A549 (cell line): ENCODE measurements around the gene SLC19A1. TPM values are rescaled to one million over a fixed set of nuclear protein-coding genes. Genes with fewer than 3 reads are reported as not detected.

Experiments
- ATAC-seq, 2 experiments: fragments of 200-7000 bp in 1 of 2; fragments of >200 bp in 1 of 2; cut with Nextera tagmentation in 1 of 2; cut with Tn5 transposase in 1 of 2; 3 replicates each; pipeline versions ENCODE4 v1.8.0 to v1.9.1; 2018 to 2020; ENCODE audit warnings: mild to moderate bottlenecking in 1 of 2, moderate library complexity in 1 of 2
- CTCF ChIA-PET: fragments of 300-600 bp; sonication (Branson Sonifier 250); formaldehyde crosslinking; extraction: SDS; loops from one replicate; lab custom pipeline; 2021; ENCODE audit warnings: antibody characterized with exemption, inconsistent platforms; lab: Yijun Ruan, JAX
- POLR2A ChIA-PET: fragments of 350-600 bp; formaldehyde crosslinking; extraction: SDS; loops from one replicate; lab custom pipeline; 2021; ENCODE audit warnings: antibody characterized with exemption, inconsistent platforms; lab: Yijun Ruan, JAX
- DNase-seq, 2 experiments: peaks; one replicate each; pipeline versions ENCODE4 v3.0.0 to v3.0.0-alpha.2; 2011 to 2016; ENCODE audit warnings: low read depth in 1 of 2, low spot score in 1 of 2
- FAIRE-seq: peaks from 2 replicates; lab custom pipeline; 2011; peaks lifted over from hg19 to GRCh38; lab: Jason Lieb, UNC
- H3K27ac ChIP-seq, 2 experiments: fragments of >200 bp; sonication (Bioruptor Twin); formaldehyde crosslinking; 3 replicates each; pipeline ENCODE4 v1.5.1; 2016 to 2017
- H3K4me1 ChIP-seq: fragments of >200 bp; sonication (Bioruptor Twin); formaldehyde crosslinking; 3 replicates; pipeline ENCODE4 v1.6.1; 2016
- H3K4me2 ChIP-seq: fragments of >200 bp; sonication (Bioruptor Twin); formaldehyde crosslinking; 3 replicates; pipeline ENCODE4 v1.6.1; 2016
- H3K4me3 ChIP-seq: fragments of >200 bp; sonication (Bioruptor Twin); formaldehyde crosslinking; 3 replicates; pipeline ENCODE4 v1.5.1; 2016
- H3K9me3 ChIP-seq: fragments of >200 bp; sonication (Bioruptor Twin); formaldehyde crosslinking; 3 replicates; pipeline ENCODE4 v1.6.1; 2016
- CHD2 ChIP-seq: fragments of 150-350 bp; IDR thresholded peaks from 2 replicates; pipeline ENCODE4 v1.6.1; 2014; ENCODE audit warnings: low read length; ENCODE audit not compliant: partially characterized antibody
- CTCF ChIP-seq: fragments of >200 bp; sonication (Bioruptor Twin); formaldehyde crosslinking; IDR thresholded peaks from 3 replicates; pipeline ENCODE4 v1.5.1; 2016
- E2F6 ChIP-seq: IDR thresholded peaks from 2 replicates; pipeline ENCODE4 v1.6.1; 2012; ENCODE audit warnings: low read depth, borderline replicate concordance
- EHMT2 ChIP-seq: fragments of 200-600 bp; sonication (generic); IDR thresholded peaks from 2 replicates; pipeline ENCODE4 v1.6.1; 2016; ENCODE audit warnings: antibody characterized with exemption, low read depth, mild to moderate bottlenecking, moderate library complexity
- ELK1 ChIP-seq: fragments of 150-350 bp; IDR thresholded peaks from 2 replicates; pipeline ENCODE4 v1.6.1; 2014; ENCODE audit warnings: low read depth, mild to moderate bottlenecking, low read length
- EP300 ChIP-seq, 2 experiments: fragments of >200 bp; sonication (Bioruptor Twin); formaldehyde crosslinking; IDR thresholded peaks; 2 replicates in 1 of 2; 3 replicates in 1 of 2; pipeline ENCODE4 v1.6.1; 2016 to 2017
- FOSB ChIP-seq: fragments of 250-450 bp; sonication (Bioruptor Pico); IDR thresholded peaks from 2 replicates; pipeline ENCODE4 v1.5.0; 2020; ENCODE audit warnings: mild to moderate bottlenecking, moderate library complexity
- FOSL2 ChIP-seq, 2 experiments: fragments of 450-650 bp in 1 of 2; fragments of >200 bp in 1 of 2; sonication (Bioruptor Twin) in 1 of 2; formaldehyde crosslinking; IDR thresholded peaks; 2 replicates each; pipeline versions ENCODE4 v1.5.0 to v1.6.1; 2016 to 2020; ENCODE audit warnings: mild to moderate bottlenecking in 1 of 2, moderate library complexity in 1 of 2
- GATA3 ChIP-seq: IDR thresholded peaks from 2 replicates; pipeline ENCODE4 v1.6.1; 2012; ENCODE audit warnings: borderline replicate concordance
- HES2 ChIP-seq: fragments of >200 bp; sonication (Bioruptor Twin); formaldehyde crosslinking; IDR thresholded peaks from 2 replicates; pipeline ENCODE4 v1.6.1; 2016
- HEYL ChIP-seq: fragments of 250-450 bp; sonication (Bioruptor Pico); IDR thresholded peaks from 2 replicates; pipeline ENCODE4 v1.8.0; 2021; ENCODE audit warnings: mild to moderate bottlenecking, moderate library complexity
- HMGXB4 ChIP-seq: fragments of 250-450 bp; sonication (Bioruptor Pico); IDR thresholded peaks from 2 replicates; pipeline ENCODE4 v1.5.0; 2021; ENCODE audit warnings: mild to moderate bottlenecking, moderate library complexity, borderline replicate concordance
- HOXA7 ChIP-seq: fragments of 250-450 bp; sonication (Bioruptor Pico); IDR thresholded peaks from 2 replicates; pipeline ENCODE4 v1.5.0; 2020; ENCODE audit warnings: mild to moderate bottlenecking, moderate library complexity
- JUN ChIP-seq, 2 experiments: fragments of >200 bp; sonication (Bioruptor Twin); formaldehyde crosslinking; IDR thresholded peaks; 2 replicates in 1 of 2; 3 replicates in 1 of 2; pipeline ENCODE4 v1.6.1; 2016 to 2017
- MAFK ChIP-seq: fragments of 450-650 bp; IDR thresholded peaks from 2 replicates; pipeline ENCODE4 v1.6.1; 2014; ENCODE audit not compliant: partially characterized antibody
- PHF8 ChIP-seq: fragments of 200-600 bp; sonication (generic); IDR thresholded peaks from 2 replicates; pipeline ENCODE4 v1.6.1; 2016; ENCODE audit warnings: low read depth, mild to moderate bottlenecking, antibody characterized with exemption, moderate library complexity, borderline replicate concordance
- POLR2AphosphoS2 ChIP-seq: conservative IDR thresholded peaks from 2 replicates; pipeline ENCODE4 v1.6.1; 2012; ENCODE audit warnings: low read length, improper control_type of control experiment, inconsistent platforms
- RCOR1 ChIP-seq: fragments of 150-350 bp; IDR thresholded peaks from 2 replicates; pipeline ENCODE4 v1.6.1; 2014; ENCODE audit warnings: antibody characterized with exemption, low read length, low read depth
- SMC3 ChIP-seq: fragments of >200 bp; sonication (Bioruptor Twin); formaldehyde crosslinking; IDR thresholded peaks from 3 replicates; pipeline ENCODE4 v1.6.1; 2018; ENCODE audit warnings: inconsistent platforms
- TFCP2L1 ChIP-seq: fragments of 250-450 bp; sonication (Bioruptor Pico); IDR thresholded peaks from 2 replicates; pipeline ENCODE4 v1.5.0; 2021; ENCODE audit warnings: mild to moderate bottlenecking
- TP53 ChIP-seq: fragments of 250-450 bp; sonication (Bioruptor Pico); IDR thresholded peaks from 2 replicates; pipeline ENCODE4 v1.5.0; 2021; ENCODE audit warnings: mild to moderate bottlenecking, moderate library complexity
- ZSCAN20 ChIP-seq: fragments of 250-450 bp; sonication (Bioruptor Pico); IDR thresholded peaks from 2 replicates; pipeline ENCODE4 v1.8.0; 2022; ENCODE audit warnings: mild to moderate bottlenecking, moderate library complexity
- WGBS: methylation state at CpG from one replicate; pipeline ENCODE4 v1.1.6; 2017; ENCODE audit errors: missing lambda C conversion rate; 5-methylcytosine and 5-hydroxymethylcytosine counted together
- polyA plus RNA-seq, 4 experiments: library from polyadenylated mRNA; depleted of rRNA in 3 of 4; stranded (reverse); fragments of >200 nt; fragmentation: RNase III in 1 of 4; extraction: RNeasy Plus Mini Kit Qiagen cat#74134 plus additional on column Dnase treatment in 1 of 4; gene quantifications; 2 replicates in 3 of 4; 3 replicates in 1 of 4; pipeline ENCODE4 v1.2.3, GENCODE V29; 2011 to 2017
- TF ChIP-seq, protein P1 (sequence below): IDR thresholded peaks from 2 replicates; pipeline ENCODE4 v1.6.1; 2012
- TF ChIP-seq, protein P2 (sequence below): fragments of 450-650 bp; IDR thresholded peaks from 2 replicates; pipeline ENCODE4 v1.6.1; 2014; ENCODE audit warnings: antibody characterized with exemption
- TF ChIP-seq, protein P3 (sequence below): fragments of 250-450 bp; sonication (Bioruptor Pico); IDR thresholded peaks from 2 replicates; pipeline ENCODE4 v1.5.0; 2020; ENCODE audit warnings: low read depth, mild to moderate bottlenecking, moderate library complexity

SLC19A1 gene
- polyA plus RNA-seq, 2 of the 4 experiments (the other 2 are of a cell fraction), result 9.8 to 14.0 TPM

DNA sequence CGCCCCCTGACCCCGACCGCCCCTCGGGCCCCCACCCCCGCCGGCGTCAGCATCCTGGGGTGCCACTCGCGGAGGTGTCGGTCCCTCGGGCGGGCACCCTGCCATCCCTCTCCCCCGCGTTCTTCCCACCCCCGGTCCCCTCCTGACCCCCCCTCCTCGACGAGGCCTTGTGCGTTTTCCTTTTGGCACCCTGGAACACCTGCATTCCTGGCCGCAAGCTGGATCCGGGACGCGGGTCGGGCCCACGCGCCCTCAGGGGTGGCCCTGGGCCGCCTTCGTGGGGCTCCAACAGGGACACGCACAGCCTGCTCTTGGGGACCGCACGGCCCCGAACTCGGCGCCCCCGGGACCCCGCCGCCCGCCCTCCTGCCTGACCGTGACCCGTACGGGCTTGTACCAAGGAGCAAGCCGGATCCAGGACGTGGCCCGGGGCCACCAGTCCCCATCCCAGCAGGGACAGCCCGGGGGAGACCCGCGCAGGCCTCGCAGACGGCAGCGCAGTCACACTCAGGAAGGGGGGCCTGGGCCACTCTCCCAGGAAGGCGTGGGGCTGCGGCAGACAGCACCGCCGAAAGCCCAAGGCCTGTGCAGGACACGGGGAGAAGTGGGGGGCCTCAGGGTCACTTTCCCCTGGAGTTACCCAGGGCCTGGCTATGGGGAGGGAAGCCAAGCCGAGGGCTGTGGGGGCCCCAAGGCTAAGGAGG is 579 bp upstream of the SLC19A1 start:
- ATAC-seq (no peak), FAIRE-seq (no peak), DNase-seq (no peak)
- TF ChIP-seq ELK1 (no peak), HOXA7 (CRISPR knock-in tag) (no peak), HEYL (no peak), CHD2 (no peak)
- TF ChIP-seq, protein P1, sequence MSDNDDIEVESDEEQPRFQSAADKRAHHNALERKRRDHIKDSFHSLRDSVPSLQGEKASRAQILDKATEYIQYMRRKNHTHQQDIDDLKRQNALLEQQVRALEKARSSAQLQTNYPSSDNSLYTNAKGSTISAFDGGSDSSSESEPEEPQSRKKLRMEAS, result no peak
- TF ChIP-seq, protein P2, sequence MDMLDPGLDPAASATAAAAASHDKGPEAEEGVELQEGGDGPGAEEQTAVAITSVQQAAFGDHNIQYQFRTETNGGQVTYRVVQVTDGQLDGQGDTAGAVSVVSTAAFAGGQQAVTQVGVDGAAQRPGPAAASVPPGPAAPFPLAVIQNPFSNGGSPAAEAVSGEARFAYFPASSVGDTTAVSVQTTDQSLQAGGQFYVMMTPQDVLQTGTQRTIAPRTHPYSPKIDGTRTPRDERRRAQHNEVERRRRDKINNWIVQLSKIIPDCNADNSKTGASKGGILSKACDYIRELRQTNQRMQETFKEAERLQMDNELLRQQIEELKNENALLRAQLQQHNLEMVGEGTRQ, result no peak
- POLR2A ChIA-PET, result no interaction called here
- H3K4me3 ChIP-seq, result peak overlapping the region; percentile 71
- peak overlapping the region; percentile 99 for H3K4me2 ChIP-seq
- peak overlapping the region; percentile 90 to 98 for H3K27ac ChIP-seq
- H3K4me1 ChIP-seq, result peaks cover 11% of the 10 kb centered on the region; the same call in 2 of the 3 replicates
- WGBS, result 90% methylated on average over 8 of the region's 55 CpGs
- CTCF ChIA-PET, result interaction anchor here (1.7 to 1.8 kb wide), 2 partner anchors 12 to 403 kb away, joined by 5 read pairs; no protein-coding TSS in a partner anchor
- H3K9me3 ChIP-seq, result no peaks in the 10 kb centered on the region

DNA sequence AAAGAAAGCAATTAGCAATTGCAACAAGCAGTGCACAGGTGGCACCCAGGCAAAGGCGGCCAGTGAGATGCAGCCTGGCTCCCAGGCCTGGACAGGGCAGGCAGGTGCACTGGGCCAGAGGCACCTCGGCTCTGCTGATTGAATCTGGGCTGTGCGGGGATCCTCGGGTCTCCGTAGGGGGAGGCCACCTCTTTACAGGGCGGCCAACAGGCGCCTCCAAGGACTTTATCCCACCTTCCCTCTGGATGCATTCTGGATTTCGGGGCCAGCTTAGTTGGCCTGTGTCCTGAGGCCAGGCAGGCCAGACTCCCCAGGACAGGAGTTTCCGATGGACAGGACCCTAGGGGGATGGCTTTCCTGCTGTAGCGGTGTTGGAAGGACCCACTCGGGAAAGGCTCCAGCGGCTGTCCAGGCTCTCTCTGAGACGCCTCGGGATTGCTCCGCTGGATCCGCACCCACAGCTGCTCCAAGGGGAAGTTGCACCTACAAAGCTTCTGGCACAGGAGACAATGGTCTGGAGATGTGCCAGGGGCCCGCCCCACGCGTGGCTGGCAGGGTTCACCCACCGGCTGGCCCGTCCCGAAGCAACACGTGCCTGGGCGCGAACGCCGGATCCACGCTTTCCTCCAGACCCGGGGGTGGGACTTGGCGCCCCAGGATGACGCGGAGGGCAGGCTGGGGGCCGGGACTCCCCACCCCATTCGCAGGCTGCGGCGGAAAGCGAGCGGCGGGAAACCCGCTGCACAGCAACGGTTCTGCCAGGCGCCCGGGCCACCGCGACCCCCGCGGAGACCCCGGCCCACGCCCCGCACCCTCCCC is 810 bp downstream of the SLC19A1 start:
- ChIA-PET CTCF (interaction anchor here (1.0 kb wide), 1 partner anchor 14 kb away, joined by 4 read pairs; no protein-coding TSS in a partner anchor), POLR2A (no interaction called here)
- Histone ChIP-seq H3K4me1 (peaks cover 11% of the 10 kb centered on the region; the same call in 2 of the 3 replicates), H3K9me3 (no peaks in the 10 kb centered on the region), H3K4me2 (peak overlapping the region; percentile 99), H3K27ac (peak overlapping the region; percentile 90 to 98), H3K4me3 (peak overlapping the region; percentile 71)
- WGBS, result 32% methylated on average over 7 of the region's 50 CpGs
- peak; percentile 72 to 83 for ATAC-seq
- FAIRE-seq, result no peak
- DNase-seq, result peak; percentile 52 to 80
- TF ChIP-seq FOSL2 (IDR thresholded peaks at IDR 0.05), result no peak
- TF ChIP-seq FOSL2 (CRISPR knock-in tag; IDR thresholded peaks at IDR 0.05), result no peak
- no peak for TF ChIP-seq HOXA7 (CRISPR knock-in tag)
- TF ChIP-seq JUN (IDR thresholded peaks at IDR 0.05), result no peak
- no peak for TF ChIP-seq EP300 (IDR thresholded peaks at IDR 0.05)
- no peak for TF ChIP-seq TP53 (CRISPR knock-in tag)
- peak; percentile 65; the same call in 1 of the 2 replicates for TF ChIP-seq E2F6
- TF ChIP-seq FOSB (CRISPR knock-in tag), result no peak
- TF ChIP-seq RCOR1, result no peak
- no peak for TF ChIP-seq EHMT2
- TF ChIP-seq PHF8, result no peak
- TF ChIP-seq GATA3, result no peak
- TF ChIP-seq POLR2AphosphoS2, result no peak
- no peak for TF ChIP-seq TFCP2L1 (CRISPR knock-in tag)
- TF ChIP-seq ZSCAN20 (CRISPR knock-in tag), result no peak
- no peak for TF ChIP-seq SMC3
- no peak for TF ChIP-seq HES2
- TF ChIP-seq MAFK, result no peak
- TF ChIP-seq, protein P3, sequence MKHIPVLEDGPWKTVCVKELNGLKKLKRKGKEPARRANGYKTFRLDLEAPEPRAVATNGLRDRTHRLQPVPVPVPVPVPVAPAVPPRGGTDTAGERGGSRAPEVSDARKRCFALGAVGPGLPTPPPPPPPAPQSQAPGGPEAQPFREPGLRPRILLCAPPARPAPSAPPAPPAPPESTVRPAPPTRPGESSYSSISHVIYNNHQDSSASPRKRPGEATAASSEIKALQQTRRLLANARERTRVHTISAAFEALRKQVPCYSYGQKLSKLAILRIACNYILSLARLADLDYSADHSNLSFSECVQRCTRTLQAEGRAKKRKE (CRISPR knock-in tag), result no peak
- TF ChIP-seq, protein P2, result 0 out of 2 replicates have a peak, but pooled peaks have one; percentile 6
- TF ChIP-seq HMGXB4 (CRISPR knock-in tag), result no peak
- no peak for TF ChIP-seq CTCF
